AG20443 (cell line): ENCODE results near the gene SPNS2.

ENCODE experiments used
- DNase-seq: peaks from one replicate; pipeline ENCODE4 v3.0.0; 2012; ENCODE audit warnings: low spot score, mixed read lengths

The SPNS2 gene

DNA sequence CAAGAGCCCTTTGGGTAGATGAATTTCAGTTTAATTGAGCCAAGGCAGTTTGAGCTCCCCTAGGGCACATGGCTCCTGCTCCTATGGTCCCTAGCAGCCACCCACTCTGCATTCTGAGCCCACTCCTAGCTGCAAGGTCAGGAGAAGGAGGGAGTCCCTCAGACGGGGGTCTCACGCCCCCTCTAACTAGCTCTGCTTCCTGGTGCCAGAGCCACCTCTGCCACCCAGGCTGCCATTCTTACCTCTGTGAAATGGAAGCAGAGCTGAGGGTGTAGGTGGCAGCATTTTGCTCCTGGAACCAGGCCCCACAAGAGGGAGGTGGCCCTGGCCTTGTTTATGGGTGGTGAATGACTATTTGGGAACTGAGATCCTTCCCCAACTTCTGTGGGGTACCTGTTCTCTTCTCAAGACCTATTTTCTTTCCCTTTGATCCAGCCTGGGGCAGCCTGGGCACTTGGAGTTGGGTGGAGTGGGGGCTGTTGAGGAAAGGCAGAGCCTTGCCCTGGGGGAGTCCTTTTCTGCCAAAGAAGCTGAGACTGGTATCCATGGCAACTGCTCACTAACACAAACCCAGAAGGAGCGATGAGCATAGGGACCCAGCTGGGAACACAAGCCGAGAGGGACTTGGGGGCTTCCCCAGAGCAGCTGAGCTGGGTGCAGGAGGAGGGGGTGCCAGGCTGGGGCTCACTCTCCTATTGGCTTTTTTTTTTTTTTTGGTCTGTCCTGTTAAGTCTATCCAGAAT is 4.8 kb downstream of the SPNS2 start:
- no peak for DNase-seq

DNA sequence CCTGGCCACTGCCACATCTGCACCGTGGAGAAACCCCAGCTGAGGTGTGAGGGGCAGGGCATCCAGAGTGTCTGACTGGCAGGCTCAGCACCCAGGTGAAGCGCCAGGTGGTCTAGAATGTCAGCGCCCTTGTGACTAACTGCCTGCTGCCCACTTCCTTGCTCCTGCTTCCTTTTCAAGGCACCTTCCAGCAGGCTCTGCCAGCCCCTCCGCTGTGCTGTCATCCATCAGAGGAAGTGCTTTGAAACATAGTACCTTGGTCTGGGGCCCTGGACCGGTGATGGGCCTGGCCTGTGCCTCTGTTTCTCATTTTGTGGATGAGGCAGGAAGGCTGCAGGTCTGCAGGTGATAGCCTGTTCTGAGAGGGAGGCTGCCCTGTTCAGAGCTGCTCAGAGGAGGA is 5.5 kb downstream of the SPNS2 start:
- DNase-seq = no peak

DNA sequence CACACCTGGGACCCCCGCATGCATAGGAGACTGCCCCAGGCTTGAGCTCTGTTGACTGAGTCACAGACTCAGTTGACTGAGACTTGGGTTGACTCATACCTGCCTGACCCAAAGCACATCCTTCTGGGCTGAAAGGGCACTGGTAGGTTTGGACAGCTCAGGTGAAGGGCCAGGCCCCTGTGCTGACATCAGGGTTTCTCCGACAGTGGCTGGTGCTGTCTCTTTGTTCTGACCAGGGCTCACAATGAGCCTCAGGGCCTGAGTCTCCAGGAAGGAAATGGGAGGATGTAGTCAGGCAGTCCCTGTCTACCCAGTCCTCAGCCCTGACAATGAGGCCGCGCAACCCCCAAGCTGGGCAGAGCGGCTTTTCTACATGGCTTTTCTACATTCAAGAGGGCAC is 6.5 kb downstream of the SPNS2 start:
- no peak for DNase-seq

DNA sequence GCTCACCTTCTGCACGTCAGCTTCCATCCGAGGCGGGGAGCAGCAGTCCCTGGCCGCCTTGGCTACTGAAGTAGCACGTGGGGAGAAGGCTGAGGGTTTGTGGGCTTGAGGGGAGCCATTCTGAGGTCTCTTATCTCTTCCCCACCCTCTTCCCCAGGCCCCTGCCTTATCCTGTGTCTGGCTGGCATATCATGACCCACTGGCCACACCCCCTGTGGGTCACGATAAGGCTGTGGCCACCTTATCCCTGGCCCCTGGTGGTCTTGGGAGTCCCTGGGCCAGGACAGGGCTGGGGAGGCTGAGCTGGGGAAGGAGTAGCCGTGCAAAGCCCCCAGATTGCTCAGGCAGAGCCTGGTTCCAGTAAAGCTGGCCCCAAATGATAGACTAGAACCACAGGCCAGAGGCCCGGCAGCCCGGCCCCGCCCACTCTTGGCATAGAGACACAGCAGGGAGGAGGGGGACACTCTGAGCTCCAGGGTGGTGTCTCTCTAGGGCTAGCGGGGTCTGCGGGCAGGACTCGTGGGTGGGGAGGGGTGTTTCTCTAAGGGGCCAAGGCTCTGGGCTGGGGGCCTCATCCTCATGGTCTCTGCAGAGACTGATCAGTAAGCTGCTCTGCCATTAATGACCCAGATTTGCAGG is 7.6 kb downstream of the SPNS2 start:
- no peak for DNase-seq

DNA sequence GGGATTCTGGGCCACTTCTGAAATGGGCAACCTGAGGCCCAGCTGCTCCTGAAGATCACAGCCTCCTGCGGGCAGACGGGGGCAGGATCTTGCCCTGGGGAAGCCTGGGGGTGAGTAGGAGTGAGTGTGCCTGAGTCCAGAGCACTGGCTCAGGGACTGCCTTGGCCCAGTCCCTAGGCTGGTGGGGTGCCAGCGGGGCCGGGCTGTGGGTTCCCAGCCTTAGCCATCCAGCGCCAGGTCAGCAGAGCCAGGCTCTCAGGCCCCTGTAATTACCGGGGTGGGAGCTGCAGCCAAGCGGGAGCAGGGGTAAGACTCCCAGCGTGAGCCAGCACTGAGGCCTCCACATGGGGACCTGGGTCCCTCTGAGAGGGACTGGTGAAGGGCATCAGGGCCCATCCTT is 8.2 kb downstream of the SPNS2 start:
- no peak for DNase-seq

DNA sequence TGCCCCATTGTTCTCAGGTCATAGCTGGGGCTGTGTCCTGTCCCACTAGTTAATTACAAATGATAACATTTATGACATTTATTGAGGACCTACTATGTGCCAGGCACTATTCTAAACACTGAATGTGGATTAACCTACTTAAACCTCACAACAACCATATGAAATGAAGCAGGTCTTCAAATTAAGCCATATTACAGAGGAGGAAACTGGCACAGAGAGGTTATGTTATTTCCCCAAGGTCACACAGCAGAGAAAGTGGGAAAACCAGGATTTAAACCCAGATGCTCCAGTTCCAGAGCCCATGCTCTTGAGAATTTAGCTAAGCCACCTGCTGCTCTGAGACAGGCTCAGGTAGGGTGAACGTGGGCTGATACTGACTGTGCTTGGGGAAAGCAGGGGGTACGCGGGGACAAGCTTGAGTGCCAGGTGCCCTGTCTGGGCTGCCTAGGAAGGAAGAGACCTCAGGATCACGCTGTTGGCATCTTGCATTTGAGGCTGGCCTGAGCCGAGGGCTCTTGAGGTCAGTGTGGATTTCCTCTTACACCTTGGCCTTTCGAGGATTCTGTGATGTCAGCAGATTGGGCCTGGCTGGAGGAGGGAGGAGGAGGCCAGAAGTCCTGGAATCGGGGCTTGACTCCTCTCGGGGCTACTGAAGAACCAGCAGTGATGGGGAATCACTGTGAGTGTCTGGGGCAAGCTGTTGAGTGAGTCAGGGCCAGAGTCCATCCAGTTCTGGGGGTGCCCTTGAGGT is 8.9 kb downstream of the SPNS2 start:
- DNase-seq = no peak

DNA sequence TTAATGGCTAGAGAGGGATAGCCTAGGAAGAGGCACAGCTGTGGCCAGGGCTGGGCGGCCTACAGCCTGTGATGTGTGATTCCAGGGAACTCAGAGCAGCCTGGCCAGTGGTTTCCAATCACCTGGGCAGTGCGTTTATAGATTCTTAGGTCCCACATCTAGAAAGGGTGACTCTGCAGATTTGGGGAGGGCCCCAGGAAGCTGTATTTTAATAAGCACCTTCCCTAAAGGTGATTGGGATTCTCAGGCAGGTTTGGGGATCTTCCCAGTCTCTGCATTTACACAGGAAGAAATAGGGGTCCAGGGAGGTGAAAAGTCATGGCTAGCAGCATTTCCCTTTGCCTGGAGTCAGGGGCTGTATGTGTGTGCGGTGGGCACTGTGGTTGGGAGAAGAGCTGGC is 9.5 kb downstream of the SPNS2 start:
- DNase-seq = no peak

DNA sequence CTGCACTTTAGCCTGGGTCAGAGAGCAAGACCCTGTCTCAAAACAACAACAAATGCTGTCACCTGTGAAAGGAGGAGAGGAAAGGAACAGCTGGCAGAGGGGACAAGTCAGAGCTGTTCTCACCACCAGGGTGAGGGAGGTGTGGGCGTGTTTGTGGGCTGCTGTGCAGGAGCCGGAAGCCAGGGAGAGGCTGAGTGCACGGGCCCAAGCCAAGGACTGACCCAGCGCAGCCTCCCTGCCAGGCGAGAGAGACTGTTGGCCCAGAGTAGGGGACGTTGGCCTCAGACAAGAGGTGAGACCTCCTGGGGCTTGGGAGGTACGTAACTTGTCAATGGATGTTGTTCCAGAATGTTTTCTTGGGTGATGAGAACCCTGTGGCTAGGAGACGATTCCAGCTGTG is 10.7 kb downstream of the SPNS2 start:
- DNase-seq = no peak

DNA sequence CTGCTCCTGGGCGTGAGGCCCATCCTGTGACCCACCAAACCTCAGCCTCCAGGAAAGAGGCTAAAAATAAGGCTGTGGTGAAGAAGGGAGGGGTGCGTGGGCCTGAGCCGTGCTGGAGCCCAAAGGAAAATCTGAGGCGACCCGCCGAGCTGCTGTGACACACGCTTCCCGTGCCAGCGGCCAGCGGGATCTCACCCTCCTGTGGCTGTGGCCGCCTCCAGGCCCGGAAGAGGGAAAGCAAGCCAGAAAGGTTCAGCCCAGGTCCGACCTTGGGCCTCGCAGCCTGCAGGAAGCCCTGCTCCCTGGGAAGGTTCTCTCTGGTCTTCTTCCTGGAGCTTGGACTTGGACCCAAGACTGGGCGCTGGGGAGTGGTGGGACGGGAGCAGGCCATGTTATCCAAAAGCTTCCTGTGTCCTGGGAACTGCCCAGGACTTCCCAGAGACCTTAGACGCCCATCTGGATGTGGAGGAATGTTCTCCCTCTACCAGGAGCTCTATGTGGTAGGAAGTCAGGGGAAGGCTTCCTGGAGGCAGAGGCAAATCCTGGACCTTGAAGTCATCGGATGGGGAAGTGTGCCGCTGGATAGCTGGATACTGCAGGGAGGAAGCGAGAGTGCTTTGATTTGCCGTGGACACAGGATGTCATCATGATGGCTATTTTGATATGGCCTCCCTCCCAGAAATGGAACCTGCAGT is 11.4 kb downstream of the SPNS2 start:
- no peak for DNase-seq

DNA sequence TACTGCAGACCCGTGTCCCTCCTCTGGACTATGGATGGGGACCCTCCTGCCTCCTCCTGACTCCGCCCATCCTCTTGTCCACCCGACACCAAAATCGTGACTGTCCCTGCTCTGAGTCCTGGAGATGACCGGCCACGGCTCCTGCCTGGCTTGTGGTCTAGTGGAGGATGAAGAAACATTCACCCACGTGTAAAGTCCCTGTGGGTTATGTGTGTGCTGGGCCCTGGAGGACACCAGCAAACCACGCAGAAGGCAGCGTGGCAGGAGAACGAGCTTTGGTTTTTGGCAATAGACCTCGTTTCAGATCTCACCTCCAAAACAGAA is 11.9 kb downstream of the SPNS2 start:
- DNase-seq = no peak

DNA sequence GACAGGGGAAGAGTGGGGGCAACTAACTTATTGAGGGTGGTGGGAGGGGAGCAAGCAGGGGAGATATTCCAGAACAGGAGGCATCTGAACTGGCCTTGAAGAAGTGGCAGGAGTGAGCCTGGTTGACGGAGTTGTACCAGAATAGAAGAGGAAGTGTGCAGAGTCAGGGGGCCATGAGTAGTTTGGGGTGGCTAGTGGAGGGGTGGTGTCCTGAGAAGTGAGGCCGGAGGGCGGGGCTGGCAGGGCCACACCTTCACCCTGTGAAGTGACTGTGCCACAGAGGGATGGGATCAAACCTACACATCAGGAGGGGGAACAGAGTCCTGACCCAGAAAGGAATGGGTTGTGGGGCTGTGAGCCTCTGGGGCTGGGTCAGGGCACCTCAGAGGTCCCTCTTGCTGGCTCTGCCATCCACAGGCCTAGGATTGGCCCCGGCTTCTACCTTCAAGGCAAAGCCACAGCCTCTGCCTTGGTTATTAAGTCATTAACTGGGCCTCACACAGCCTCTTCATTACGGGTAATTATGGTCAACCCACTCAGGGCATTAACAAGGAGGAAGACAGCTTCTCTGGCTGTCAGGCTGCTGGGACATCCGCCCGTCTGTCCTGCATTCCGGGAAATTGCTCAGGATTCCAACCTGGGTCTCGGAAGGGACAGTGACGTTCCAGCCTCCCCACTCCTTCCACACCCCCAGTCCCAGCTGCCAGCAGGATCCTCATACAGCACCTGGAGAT is 12.7 kb downstream of the SPNS2 start:
- DNase-seq = no peak

DNA sequence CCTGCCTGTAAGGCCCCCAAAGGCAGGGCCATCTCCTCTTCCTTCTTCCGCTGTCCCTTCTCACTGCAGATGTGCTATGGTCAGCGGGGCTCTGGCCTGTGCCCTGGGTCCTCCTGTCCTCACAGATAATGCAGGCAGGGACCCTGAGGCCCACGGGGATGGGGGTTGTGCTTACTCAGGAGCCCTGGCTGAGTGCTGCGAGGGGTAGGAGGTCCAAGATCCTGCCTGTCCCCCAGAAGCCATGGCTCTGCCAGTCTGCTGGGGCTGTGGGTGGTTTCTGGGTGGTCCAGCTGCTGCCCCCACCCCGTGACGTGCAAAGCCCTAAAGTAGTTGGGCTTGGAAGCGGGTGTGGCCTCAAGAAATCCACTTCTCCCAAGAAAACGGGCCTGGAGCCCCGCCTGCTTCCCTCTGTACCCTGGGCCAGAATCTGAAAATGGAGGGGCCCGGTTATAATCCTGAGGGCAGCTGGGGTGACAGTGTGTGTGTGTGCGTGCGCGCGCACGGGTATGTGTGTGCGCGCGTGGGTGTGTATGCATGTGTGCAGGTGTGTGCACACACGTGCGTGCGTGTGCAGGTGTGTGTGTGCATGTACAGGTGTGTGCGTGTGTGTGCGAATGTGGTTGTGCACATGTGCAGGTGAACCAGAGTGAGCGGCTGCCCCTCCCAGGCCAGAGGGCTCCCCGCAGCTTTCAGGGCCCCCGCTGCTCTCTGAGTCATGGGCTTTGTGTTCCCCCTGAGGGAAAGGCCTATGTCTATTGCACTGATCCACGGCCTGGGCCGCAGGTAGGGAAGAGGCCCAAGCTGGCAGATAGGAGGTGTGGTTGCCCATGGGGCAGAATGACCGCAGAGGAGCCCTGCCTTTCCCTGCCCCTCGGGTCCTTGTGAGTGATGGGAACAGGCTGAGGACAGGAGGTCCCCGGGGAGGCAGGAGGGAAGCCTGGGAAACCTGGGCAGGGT is 13.8 kb downstream of the SPNS2 start:
- DNase-seq = no peak

DNA sequence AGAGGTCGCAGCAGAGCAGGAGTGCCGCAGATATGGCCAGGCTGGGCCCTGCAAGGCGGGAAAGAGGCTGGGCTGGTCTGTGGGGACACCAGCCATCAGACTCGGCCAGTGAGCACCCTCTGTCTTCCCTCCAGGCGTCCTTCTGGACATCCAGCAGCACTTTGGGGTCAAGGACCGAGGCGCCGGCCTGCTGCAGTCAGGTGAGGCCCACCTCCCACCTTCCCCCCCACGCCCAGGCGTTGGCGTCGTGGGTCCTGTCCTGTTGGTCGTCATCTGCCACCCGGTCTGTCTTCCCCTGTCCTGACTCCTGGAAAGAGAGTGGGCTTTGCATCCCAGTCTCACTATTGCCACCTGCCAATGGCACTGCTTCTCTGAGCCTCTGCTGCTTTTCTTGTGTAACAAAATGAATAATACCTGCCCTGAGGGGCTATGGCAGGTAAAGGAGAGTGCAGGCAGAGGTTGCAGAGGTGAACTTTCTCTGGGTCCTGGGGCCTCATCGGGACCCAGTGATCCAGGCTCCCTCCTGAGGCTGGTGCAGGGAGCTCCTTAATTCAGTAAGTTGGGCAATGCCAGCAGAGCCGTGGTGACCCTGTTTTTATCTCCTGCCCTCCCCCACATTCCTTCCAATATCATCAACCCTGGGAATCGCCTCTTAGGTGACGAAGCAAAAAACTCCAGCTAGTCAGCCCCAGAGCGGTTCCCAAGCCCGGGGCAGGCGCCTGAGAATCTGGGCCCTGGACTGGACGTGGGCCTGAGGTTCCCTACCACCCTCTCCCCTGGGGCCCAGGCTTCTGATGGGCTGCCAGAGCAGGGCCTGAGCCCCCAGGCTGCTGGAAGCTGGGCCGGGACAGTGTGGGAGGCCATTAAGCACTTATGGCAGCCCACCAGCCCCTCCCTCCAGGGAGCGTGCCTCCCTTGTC is 14.7 kb downstream of the SPNS2 start:
- no peak for DNase-seq

DNA sequence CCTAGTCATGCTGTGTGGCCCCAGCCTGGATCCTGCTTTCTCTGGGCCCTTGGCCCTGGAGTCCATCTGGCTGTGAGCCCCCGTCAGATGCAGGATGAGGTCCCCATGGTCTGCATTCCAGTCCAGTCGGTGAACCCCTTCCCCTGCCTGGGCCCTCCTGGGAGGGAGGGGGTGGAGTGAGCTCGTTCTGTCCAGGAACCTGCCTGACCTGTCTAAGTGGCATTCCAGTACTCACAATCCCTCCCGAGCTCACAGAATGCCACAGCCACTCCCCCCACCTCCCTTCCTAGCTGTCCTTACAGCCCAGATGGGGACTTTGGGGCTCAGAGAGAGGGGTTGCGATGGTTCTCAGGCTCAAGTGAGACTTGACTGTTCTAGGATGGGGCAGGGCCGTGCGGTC is 15.5 kb downstream of the SPNS2 start:
- no peak for DNase-seq

DNA sequence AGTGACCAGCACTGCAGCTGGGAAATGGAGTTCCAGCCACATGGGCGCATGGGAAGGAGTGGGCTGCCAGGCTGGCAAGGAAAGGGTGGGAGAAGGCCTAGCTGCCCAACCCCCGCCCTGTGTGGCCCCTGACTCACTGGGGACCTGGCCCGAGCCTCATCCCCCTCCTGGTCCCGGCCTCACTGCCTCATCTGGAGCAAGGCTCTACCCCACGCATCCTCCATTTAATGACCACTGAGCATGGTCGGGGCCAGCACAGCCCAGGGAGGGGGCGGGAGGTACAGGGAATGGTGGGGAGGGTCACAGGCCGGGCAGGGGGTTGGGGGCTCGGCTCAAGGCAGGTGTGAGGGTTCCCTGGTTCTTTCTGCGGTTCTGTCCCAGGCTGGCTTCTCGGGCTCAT is 16.1 kb downstream of the SPNS2 start:
- DNase-seq = no peak

DNA sequence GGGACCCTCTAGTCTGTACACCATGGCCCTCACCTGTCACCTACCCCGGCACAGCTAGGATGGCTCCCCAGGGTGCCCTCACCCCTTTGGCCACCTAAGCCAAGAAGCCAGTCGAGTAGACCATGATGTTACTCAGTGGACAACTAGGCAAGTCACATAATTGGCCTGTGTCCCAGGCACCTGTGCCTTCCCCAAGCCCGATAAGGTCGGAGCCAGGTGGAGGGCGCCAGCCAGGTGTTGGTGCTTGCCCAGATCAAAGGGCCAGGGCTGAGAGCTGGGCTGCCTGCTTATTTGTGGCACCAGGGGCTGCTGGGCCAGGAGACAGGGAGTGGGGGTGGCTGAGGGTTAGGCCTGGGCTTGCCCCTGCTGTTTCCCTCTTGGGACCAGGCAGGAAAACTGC is 16.8 kb downstream of the SPNS2 start:
- DNase-seq = no peak

DNA sequence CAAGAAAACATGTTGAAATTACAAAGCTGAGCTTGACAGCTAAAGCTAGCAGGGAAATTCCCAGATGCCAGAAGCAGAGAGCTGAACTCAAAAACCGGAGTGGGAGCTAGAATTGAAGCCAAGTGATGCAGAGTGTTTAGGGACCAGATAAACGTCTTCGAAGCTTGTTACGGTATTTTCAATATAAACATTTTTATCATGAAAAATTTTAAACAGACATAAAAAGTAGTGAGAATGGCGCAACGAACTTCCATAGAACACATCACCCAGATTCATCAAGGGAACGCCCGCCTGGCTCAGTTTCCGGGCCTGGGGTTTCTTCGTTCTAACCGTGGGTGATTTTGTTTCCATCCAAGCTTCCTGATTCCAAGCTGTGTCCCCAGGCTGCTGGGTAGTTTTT is 18.1 kb downstream of the SPNS2 start:
- no peak for DNase-seq

DNA sequence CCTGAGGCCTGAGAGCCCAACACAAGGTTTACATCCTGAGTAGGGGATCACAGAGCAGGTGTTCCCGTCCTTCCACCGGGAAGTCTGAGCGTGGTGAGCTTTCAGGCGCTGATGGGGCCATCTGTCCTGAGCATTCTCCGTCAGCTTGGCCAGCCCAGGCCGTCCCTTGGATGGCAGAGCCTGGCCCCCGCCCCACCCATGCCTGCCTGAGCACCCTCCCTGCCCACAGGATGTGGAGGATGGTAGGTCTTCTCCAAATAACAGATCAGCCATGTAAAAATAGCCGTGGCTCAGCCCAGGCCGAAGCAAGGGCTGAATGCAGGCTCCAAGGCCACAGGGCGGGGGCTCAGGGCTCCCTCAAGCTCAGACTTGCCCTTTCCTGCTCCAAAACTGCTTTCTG is 20.2 kb downstream of the SPNS2 start:
- DNase-seq = no peak

DNA sequence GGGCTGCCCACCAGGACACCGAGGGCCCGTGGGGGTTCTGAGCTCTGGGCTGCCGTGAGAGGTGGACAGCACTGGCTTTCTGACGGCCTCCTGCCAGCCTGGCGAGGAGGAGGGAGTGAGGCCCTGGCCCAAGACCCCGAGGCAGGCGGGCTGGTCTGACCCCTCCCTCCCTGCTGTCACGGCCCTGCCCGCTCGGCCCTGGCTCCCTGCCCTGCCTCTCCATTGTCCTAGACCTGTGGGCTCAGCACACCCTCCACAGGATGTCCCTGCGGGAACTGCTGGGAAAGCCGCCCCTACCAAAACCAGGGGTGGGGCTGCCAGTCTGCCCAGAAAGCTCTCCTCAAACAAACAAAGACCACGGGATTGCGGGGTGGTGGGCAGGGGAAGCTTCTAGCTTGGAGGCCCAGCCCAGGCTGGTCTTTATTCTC is 20.7 kb downstream of the SPNS2 start:
- no peak for DNase-seq
